Spinal cord (tissue), 10 donors: ENCODE data around the gene SLC17A6. TPM values are rescaled to one million over a fixed set of nuclear protein-coding genes. Genes with fewer than 3 reads are reported as not detected.

Experiments used
- DNase-seq, 6 donors: peaks; one replicate each; pipeline versions ENCODE4 v3.0.0 to v3.0.0-alpha.2; 2013 to 2015; ENCODE audit warnings: low spot score in 6 of 6, low read depth in 4 of 6
- H3K27ac ChIP-seq: one replicate; pipeline ENCODE4 v1.5.1; 2013; ENCODE audit warnings: low read depth, low read length, control low read depth
- H3K27me3 ChIP-seq: one replicate; pipeline ENCODE4 v1.6.1; 2013; ENCODE audit warnings: low read length; ENCODE audit not compliant: control insufficient read depth, insufficient read depth
- H3K36me3 ChIP-seq: one replicate; pipeline ENCODE4 v1.6.1; 2013; ENCODE audit warnings: low read length; ENCODE audit not compliant: control insufficient read depth, insufficient read depth
- H3K4me1 ChIP-seq: one replicate; pipeline ENCODE4 v1.6.1; 2013; ENCODE audit warnings: low read length; ENCODE audit not compliant: control insufficient read depth, insufficient read depth
- H3K4me3 ChIP-seq: one replicate; pipeline ENCODE4 v1.5.1; 2013; ENCODE audit warnings: low read depth, low read length, control low read depth
- H3K9me3 ChIP-seq: one replicate; pipeline ENCODE4 v1.6.1; 2013; ENCODE audit warnings: low read length; ENCODE audit not compliant: control insufficient read depth, insufficient read depth
- WGBS: methylation state at CpG from one replicate; pipeline ENCODE4 v1.1.5; 2013; ENCODE audit warnings: missing lambda C conversion rate; ENCODE audit not compliant: insufficient coverage; 5-methylcytosine and 5-hydroxymethylcytosine counted together
- polyA plus RNA-seq, 2 donors: library from polyadenylated mRNA; unstranded; fragments of 120-200 nt; gene quantifications; one replicate each; pipeline ENCODE4 v1.2.1, GENCODE V29; 2013; ENCODE audit not compliant: insufficient read length in 2 of 2
- total RNA-seq, 2 donors: library from RNA; depleted of rRNA in 1 of 2; stranded (reverse); fragments of 120-200 nt in 1 of 2; fragments of >200 nt in 1 of 2; gene quantifications; one replicate each; pipeline versions ENCODE4 v1.2.3 to v1.2.4, GENCODE V29; 2013 to 2014
- donor health status: healthy.

Gene SLC17A6
- total and polyA plus RNA-seq, 4 donors: 11.2 to 86.9 (median 51.9) TPM

DNA sequence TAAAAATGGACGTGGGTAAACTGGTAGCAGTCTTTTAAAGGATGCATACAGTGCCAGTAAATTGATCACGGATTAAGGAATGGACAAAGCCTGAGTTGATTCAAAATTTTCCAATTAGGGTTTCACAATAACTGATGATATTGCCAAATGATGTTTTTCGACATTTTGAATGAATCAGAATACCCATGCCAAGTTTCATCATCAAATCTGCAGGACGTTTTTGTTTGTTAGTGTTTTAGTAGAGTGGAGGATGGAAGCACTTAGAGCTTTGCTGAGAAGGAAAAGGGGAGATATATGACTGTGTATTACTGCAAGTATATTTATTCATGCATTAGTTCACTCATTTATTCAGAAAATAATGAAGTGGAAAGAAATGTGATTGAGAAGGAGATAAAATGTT, 78.3 kb downstream of the SLC17A6 start:
- 86% methylated on average over 2 of the region's 4 CpGs for WGBS
- H3K27ac ChIP-seq: no peak overlapping the region
- H3K27me3 ChIP-seq: no peaks in the 10 kb centered on the region
- no peak for DNase-seq
- no peaks in the 10 kb centered on the region for H3K4me1 ChIP-seq
- H3K9me3 ChIP-seq: no peaks in the 10 kb centered on the region
- no peaks in the 10 kb centered on the region for H3K36me3 ChIP-seq
- H3K4me3 ChIP-seq: no peak overlapping the region

GRCh38 chr11:22426915-22427314, 88.7 kb downstream of the SLC17A6 start:
- peaks cover 5% of the 10 kb centered on the region for H3K4me1 ChIP-seq
- no peak for DNase-seq
- no peak overlapping the region for H3K27ac ChIP-seq
- no peaks in the 10 kb centered on the region for H3K27me3 ChIP-seq
- no CpG with 5 or more reads among the region's 1 CpG for WGBS
- no peak overlapping the region for H3K4me3 ChIP-seq
- H3K9me3 ChIP-seq: peaks cover 2% of the 10 kb centered on the region
- no peaks in the 10 kb centered on the region for H3K36me3 ChIP-seq

Other genes with a start within 250 kb of the SLC17A6 start
- 10 to 100 TPM; 11.4 to 50.0 TPM for gene ANO5, start 145.3 kb upstream of the SLC17A6 start, total RNA-seq
- 10 to 100 TPM; 11.5 to 16.8 TPM for gene ANO5, start 145.3 kb upstream of the SLC17A6 start, polyA plus RNA-seq